Activated naive CD4-positive, alpha-beta T cell treated with anti-CD3 and anti-CD28 coated beads for 36 hours (primary cell): ENCODE measurements around the gene SUMF1. TPM values are rescaled to one million over a fixed set of nuclear protein-coding genes. Genes with fewer than 3 reads are reported as not detected.
"Not testable (repeated sequence)": the region's sequence is repeated elsewhere in the genome, so short reads cannot be mapped to it uniquely, and the experiment has no call there.

Experiments
- CTCF ChIA-PET: fragments of 350-600 bp; sonication (Branson Sonifier 250); formaldehyde crosslinking; loops from one replicate; lab custom pipeline; 2021; ENCODE audit warnings: antibody characterized with exemption; lab: Charles Lee
- DNase-seq: peaks from one replicate; pipeline ENCODE4 v3.0.0-alpha.2; 2020
- H3K27ac Mint-ChIP-seq: one replicate; pipeline ENCODE4 v1.8.0; 2021; ENCODE audit warnings: mild to moderate bottlenecking, mixed read lengths
- H3K27me3 Mint-ChIP-seq: one replicate; pipeline ENCODE4 v1.8.0; 2021; ENCODE audit warnings: low read depth, mixed read lengths
- H3K36me3 Mint-ChIP-seq: one replicate; pipeline ENCODE4 v1.8.0; 2021; ENCODE audit warnings: low read depth, mixed read lengths
- H3K4me1 Mint-ChIP-seq: one replicate; pipeline ENCODE4 v1.8.0; 2021; ENCODE audit warnings: low read depth, mixed read lengths
- H3K4me3 Mint-ChIP-seq: one replicate; pipeline ENCODE4 v1.8.0; 2021; ENCODE audit warnings: mild to moderate bottlenecking, moderate library complexity, mixed read lengths
- H3K9me3 Mint-ChIP-seq: one replicate; pipeline ENCODE4 v1.8.0; 2021; ENCODE audit warnings: mixed read lengths
- intact Hi-C: fragments of 100-400 bp; cut with micrococcal nuclease; formaldehyde crosslinking; loops from one replicate; pipeline ENCODE4 v1.15.1; 2023
- total RNA-seq, 2 experiments: library from RNA; stranded (reverse); gene quantifications; one replicate each; pipeline ENCODE4 v1.2.3, GENCODE V29; 2021

Gene SUMF1
- total RNA-seq, 2 experiments from 2014 or later, result 3.9 to 5.0 TPM

DNA sequence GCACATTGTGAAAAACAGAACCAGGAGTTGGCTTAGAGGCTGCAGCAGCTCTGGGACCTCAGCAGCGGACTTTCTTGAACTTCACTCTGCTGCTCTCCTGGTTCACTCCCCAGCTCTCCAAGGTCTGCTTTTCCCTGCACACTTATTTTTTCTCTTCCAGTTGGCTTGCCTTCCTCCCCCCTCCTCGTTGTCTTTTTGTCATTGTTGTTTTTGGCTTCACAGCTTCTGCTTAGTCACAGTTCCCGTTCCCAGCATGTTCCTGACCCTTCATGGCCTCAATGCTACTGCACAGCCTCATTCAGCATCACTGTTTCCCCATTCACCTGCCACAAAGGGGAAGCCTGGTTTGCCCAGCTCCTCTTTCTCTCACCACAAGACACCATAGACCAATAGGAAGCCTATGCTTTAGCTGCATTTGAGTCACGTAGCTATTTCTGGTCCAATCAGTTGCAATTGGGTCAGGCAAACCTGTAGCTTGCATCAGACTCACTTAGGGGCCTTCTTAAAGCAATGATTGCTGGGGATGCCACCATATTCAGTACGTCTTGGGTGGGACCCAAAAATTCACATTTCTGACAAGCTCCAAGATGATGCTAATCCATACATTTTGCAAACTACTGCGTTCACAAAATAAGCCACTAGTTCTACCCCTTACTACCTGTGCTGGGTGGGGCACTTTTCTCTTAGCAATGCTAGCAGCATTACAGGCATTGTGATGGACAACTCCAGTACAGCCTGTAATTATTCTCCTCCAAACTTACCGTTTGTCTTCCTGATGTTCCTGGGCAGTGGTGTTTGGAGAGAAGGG, 7.8 kb upstream of the SUMF1 start:
- Mint-ChIP-seq H3K27ac (no peak overlapping the region), H3K4me1 (peaks cover 9% of the 10 kb centered on the region), H3K4me3 (no peak overlapping the region), H3K9me3 (no peaks in the 10 kb centered on the region), H3K36me3 (no peaks in the 10 kb centered on the region), H3K27me3 (peaks cover 10% of the 10 kb centered on the region)
- intact Hi-C loops, result loop anchor here (1.0 kb wide), 1 partner anchor 18 kb away; the partner anchor contains the start of gene ITPR1
- peak; percentile 54 for DNase-seq
- CTCF ChIA-PET, result interaction anchor here (0.9 to 1.2 kb wide), 3 partner anchors 17 to 159 kb away, joined by 3 to 5 read pairs (median 3); no protein-coding TSS in a partner anchor

GRCh38 chr3:4472766-4473165, 5.7 kb upstream of the SUMF1 start:
- CTCF ChIA-PET, result interaction anchor here (0.6 kb wide), 1 partner anchor 212 kb away, joined by 3 read pairs; no protein-coding TSS in a partner anchor
- no peak overlapping the region for H3K4me3 Mint-ChIP-seq

GRCh38 chr3:4472312-4472711, 5.2 kb upstream of the SUMF1 start:
- peaks cover 10% of the 10 kb centered on the region for H3K27me3 Mint-ChIP-seq
- H3K4me1 Mint-ChIP-seq, result peaks cover 10% of the 10 kb centered on the region
- H3K9me3 Mint-ChIP-seq, result no peaks in the 10 kb centered on the region
- H3K4me3 Mint-ChIP-seq, result no peak overlapping the region
- CTCF ChIA-PET, result interaction anchor here (0.6 kb wide), 1 partner anchor 212 kb away, joined by 3 read pairs; no protein-coding TSS in a partner anchor
- intact Hi-C loops, result no loop called here
- no peak for DNase-seq
- no peaks in the 10 kb centered on the region for H3K36me3 Mint-ChIP-seq
- H3K27ac Mint-ChIP-seq, result no peak overlapping the region

More at GRCh38 chr3:4472766-4473165, 5.7 kb upstream of the SUMF1 start:
- H3K9me3 Mint-ChIP-seq, result no peaks in the 10 kb centered on the region
- H3K27ac Mint-ChIP-seq, result no peak overlapping the region
- intact Hi-C loops, result no loop called here
- DNase-seq, result no peak
- H3K36me3 Mint-ChIP-seq, result no peaks in the 10 kb centered on the region
- H3K4me1 Mint-ChIP-seq, result peaks cover 9% of the 10 kb centered on the region
- H3K27me3 Mint-ChIP-seq, result peaks cover 10% of the 10 kb centered on the region

GRCh38 chr3:4471907-4472306, 4.8 kb upstream of the SUMF1 start:
- no peak for DNase-seq
- Mint-ChIP-seq H3K9me3 (no peaks in the 10 kb centered on the region), H3K36me3 (no peaks in the 10 kb centered on the region), H3K4me1 (peaks cover 12% of the 10 kb centered on the region), H3K4me3 (no peak overlapping the region), H3K27ac (no peak overlapping the region), H3K27me3 (peaks cover 8% of the 10 kb centered on the region)
- intact Hi-C loops, result no loop called here
- CTCF ChIA-PET, result no interaction called here

DNA sequence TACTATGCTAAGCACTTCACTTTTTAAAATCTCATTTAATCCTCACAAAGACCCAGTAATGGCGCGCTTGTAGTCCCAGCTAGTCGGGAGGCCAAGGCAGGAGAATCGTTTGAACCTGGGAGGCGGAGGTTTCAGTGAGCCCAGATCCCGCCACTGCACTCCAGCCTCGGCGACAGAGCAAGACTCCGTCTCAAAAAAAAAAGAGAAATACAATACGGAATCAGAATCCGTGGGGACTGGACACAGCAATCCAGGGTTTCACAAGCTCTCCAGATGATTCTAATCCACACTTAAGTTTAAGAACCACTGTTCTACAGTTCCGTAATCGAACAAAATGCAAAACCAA, 426 bp upstream of the SUMF1 start:
- H3K27ac Mint-ChIP-seq, result peak overlapping the region; percentile 78

DNA sequence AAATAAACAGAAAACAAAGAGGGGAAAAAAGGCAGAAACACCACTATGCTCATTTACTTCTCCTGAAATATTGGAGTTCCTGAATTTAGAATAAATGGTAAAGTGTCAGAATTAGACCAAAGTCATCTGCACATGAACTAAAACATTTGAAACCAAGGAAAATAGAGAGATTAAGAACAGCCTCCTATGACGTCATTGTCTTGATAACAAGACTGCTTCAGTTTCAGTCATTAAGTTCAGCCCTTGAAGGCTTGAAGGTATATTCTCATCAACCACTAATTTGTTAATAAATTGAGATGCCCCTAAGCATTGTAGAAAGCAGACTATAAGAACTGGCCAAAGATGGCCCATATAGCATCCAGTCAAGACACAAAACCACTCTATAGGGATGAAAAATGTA, 2.5 kb downstream of the SUMF1 start:
- CTCF ChIA-PET, result no interaction called here
- Mint-ChIP-seq H3K4me3 (no peak overlapping the region), H3K27me3 (no peaks in the 10 kb centered on the region), H3K4me1 (peaks cover 23% of the 10 kb centered on the region), H3K27ac (no peak overlapping the region), H3K36me3 (no peaks in the 10 kb centered on the region), H3K9me3 (no peaks in the 10 kb centered on the region)
- DNase-seq, result no peak
- intact Hi-C loops, result no loop called here

More for the DNA sequence above, 426 bp upstream of the SUMF1 start:
- intact Hi-C loops, result loop anchor here (1.0 to 2.0 kb wide), 5 partner anchors 26 to 164 kb away; partner anchors contain the start of genes ITPR1 and SETMAR
- CTCF ChIA-PET, result interaction anchor here (0.6 to 1.3 kb wide), 4 partner anchors 27 to 577 kb away, joined by 3 to 6 read pairs (median 4); no protein-coding TSS in a partner anchor
- Mint-ChIP-seq H3K4me3 (peak overlapping the region; percentile 82), H3K27me3 (no peaks in the 10 kb centered on the region), H3K9me3 (no peaks in the 10 kb centered on the region), H3K4me1 (peaks cover 16% of the 10 kb centered on the region), H3K36me3 (no peaks in the 10 kb centered on the region)
- no peak for DNase-seq

DNA sequence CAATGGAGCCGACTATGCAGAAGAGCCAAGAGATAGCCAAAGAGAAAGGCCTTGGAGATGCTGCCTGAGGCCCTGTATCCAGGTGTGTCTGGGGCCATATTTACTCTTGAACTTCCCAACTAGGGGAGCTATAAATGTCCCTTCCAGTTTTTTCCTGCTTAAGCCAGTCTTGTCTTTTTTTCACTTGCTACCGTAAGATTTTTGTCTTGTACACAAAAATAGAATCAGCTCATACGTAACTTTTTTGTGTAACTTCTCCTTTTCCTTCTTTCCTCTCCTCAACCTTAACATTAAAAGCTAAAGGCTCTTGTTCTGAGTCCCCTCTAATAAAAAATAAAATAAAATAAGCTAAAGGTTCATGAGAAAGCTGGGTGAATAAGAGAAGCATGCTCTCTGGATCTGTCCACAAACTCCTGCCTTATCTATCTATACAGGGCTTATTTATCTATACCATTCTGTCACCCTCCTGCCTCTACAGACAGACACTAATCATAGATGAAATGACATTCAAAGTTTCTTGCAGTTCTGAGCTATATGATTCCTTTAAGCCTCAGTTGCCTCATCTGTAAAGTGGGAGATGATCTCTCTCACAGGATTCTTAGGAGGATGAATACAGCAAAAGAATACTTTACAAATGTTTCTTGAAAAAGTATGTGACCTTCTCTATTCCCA, 4.6 kb downstream of the SUMF1 start:
- no peak for DNase-seq
- peaks cover 23% of the 10 kb centered on the region for H3K4me1 Mint-ChIP-seq
- CTCF ChIA-PET, result interaction anchor here (0.6 to 1.2 kb wide), 4 partner anchors 9 to 112 kb away, joined by 3 to 6 read pairs (median 3); no protein-coding TSS in a partner anchor
- H3K27me3 Mint-ChIP-seq, result no peaks in the 10 kb centered on the region
- no peaks in the 10 kb centered on the region for H3K36me3 Mint-ChIP-seq
- intact Hi-C loops, result no loop called here
- no peaks in the 10 kb centered on the region for H3K9me3 Mint-ChIP-seq
- H3K27ac Mint-ChIP-seq, result no peak overlapping the region
- H3K4me3 Mint-ChIP-seq, result no peak overlapping the region

DNA sequence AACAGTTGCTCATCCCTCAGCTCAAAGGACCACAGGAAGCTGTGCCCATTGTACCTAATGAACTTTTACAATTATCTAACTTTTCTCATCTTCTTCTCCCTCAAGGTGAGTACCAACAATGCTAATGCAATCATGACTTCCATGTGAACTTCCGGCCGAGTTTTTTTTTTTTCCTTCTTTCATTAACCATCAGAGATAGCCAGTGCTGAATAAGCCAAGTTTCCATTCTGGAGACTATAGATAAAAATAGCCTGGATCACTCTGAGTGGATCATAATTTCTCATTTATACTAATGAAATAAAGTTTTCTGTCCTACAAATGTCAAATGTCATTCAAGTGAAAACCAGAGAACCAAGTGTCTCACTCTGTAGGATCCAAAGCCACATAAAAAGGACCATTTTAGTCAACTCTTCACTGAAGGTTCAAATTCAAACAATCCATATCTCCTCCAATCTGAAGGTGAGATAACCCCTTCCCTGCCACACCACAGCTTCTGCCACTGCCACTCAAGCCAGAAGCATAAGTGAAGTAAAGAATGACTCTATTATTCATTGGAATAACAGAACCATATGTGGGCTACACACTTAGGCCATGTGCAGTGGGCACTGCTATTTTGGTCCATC, 5.5 kb downstream of the SUMF1 start:
- CTCF ChIA-PET, result interaction anchor here (0.6 to 0.8 kb wide), 3 partner anchors 10 to 111 kb away, joined by 3 read pairs; no protein-coding TSS in a partner anchor
- H3K36me3 Mint-ChIP-seq, result no peaks in the 10 kb centered on the region
- H3K4me3 Mint-ChIP-seq, result no peak overlapping the region
- no peaks in the 10 kb centered on the region for H3K27me3 Mint-ChIP-seq
- peaks cover 19% of the 10 kb centered on the region for H3K4me1 Mint-ChIP-seq
- intact Hi-C loops, result no loop called here
- no peak overlapping the region for H3K27ac Mint-ChIP-seq
- no peak for DNase-seq
- no peaks in the 10 kb centered on the region for H3K9me3 Mint-ChIP-seq

DNA sequence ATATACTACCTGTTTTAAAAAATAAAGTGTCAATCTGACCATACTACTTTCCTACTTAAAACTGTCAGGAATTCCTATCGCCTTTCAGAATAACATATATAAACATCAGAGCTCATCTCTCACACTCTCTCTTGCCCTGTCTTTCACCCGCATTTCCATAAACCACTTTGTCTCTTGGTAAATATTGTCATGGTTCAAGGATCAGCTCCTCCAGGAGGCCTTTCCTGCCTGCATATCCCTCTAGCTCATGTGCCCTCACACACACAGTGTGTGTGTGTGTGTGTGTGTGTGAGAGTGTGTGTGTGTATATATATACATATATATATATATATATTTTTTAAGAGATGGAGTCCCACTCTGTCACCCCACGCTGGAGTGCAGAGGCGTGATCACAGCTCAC, 6.7 kb downstream of the SUMF1 start:
- Mint-ChIP-seq H3K36me3 (no peaks in the 10 kb centered on the region), H3K9me3 (no peaks in the 10 kb centered on the region), H3K4me1 (peaks cover 8% of the 10 kb centered on the region), H3K27ac (no peak overlapping the region), H3K4me3 (no peak overlapping the region), H3K27me3 (no peaks in the 10 kb centered on the region)
- intact Hi-C loops, result no loop called here
- CTCF ChIA-PET, result interaction anchor here (0.7 to 0.9 kb wide), 2 partner anchors 10 to 173 kb away, joined by 3 to 5 read pairs; no protein-coding TSS in a partner anchor
- no peak for DNase-seq

- CTCF ChIA-PET, result interaction anchor here (0.6 to 0.7 kb wide), 3 partner anchors 29 to 144 kb away, joined by 3 read pairs; no protein-coding TSS in a partner anchor
- H3K4me1 Mint-ChIP-seq, result peaks cover 6% of the 10 kb centered on the region
- H3K27ac Mint-ChIP-seq, result no peak overlapping the region
- DNase-seq, result no peak
- H3K27me3 Mint-ChIP-seq, result no peaks in the 10 kb centered on the region
- H3K4me3 Mint-ChIP-seq, result no peak overlapping the region
- intact Hi-C loops, result no loop called here
- no peaks in the 10 kb centered on the region for H3K9me3 Mint-ChIP-seq
- H3K36me3 Mint-ChIP-seq, result no peaks in the 10 kb centered on the region
Measured at GRCh38 chr3:4458961-4459360, 8.1 kb downstream of the SUMF1 start.

DNA sequence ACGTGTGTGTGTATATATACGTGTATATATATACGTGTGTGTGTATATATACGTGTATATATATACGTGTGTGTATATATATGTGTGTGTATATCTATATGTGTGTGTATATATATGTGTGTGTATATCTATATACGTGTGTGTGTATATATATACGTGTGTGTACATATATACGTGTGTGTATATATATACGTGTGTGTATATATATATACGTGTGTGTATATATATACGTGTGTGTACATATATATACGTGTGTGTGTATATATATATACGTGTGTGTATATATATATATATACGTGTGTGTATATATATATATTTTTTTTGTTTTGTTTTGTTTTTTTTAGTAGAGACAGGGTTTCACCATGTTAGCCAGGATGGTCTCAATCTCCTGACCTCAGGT, 10.3 kb downstream of the SUMF1 start:
- CTCF ChIA-PET, H3K36me3 Mint-ChIP-seq, DNase-seq, H3K9me3 Mint-ChIP-seq, intact Hi-C loops, H3K27ac Mint-ChIP-seq, H3K4me3 Mint-ChIP-seq, H3K27me3 Mint-ChIP-seq, H3K4me1 Mint-ChIP-seq: not testable (repeated sequence)

DNA sequence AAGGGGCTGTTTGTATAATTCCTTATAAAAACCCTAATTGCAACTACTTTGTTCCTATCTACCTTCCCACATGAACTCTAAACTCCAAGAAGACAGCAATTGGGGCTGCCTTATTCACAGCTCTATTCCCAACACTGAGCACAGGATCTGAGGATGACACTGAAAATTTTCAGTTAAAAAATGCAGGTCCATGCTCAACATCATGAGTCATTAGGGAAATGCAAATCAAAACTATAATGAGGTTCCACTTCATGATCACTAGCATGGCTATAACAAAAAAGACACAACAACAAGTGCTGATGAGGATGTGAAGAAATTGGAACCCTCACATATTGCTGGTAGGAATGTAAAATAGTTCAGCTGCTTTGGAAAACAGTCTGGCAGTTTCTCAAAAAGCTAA, 12.9 kb downstream of the SUMF1 start:
- intact Hi-C loops, result no loop called here
- CTCF ChIA-PET, result interaction anchor here (0.9 kb wide), 1 partner anchor 103 kb away, joined by 3 read pairs; no protein-coding TSS in a partner anchor

More for the DNA sequence above, 12.9 kb downstream of the SUMF1 start:
- Mint-ChIP-seq H3K27ac (no peak overlapping the region), H3K4me1 (no peaks in the 10 kb centered on the region), H3K9me3 (no peaks in the 10 kb centered on the region), H3K4me3 (no peak overlapping the region), H3K27me3 (no peaks in the 10 kb centered on the region), H3K36me3 (peaks cover 8% of the 10 kb centered on the region)
- DNase-seq, result no peak
